Endothelial cell of umbilical vein (primary cell): ENCODE measurements around the gene CAMKMT.

Experiments
- EZH2 ChIP-seq: IDR thresholded peaks from 2 replicates; pipeline ENCODE4 v1.6.1; 2012; ENCODE audit warnings: borderline replicate concordance, low read depth, mild to moderate bottlenecking, moderate library complexity, low read length, inconsistent platforms; ENCODE audit not compliant: severe bottlenecking
- POLR2A ChIP-seq: IDR thresholded peaks from 2 replicates; pipeline ENCODE4 v1.6.1; 2012; ENCODE audit warnings: low read depth, mild to moderate bottlenecking, control low read depth, low read length
- TF ChIP-seq, protein P1 (sequence below): IDR thresholded peaks from 2 replicates; pipeline ENCODE4 v1.6.1; 2011; ENCODE audit not compliant: insufficient read depth, insufficient read length
- TF ChIP-seq, protein P2 (sequence below), 2 donors: IDR thresholded peaks; 1 replicate in 1 of 2; 2 replicates in 1 of 2; pipeline ENCODE4 v1.5.1; 2011; ENCODE audit warnings: low read length in 2 of 2, mild to moderate bottlenecking in 2 of 2, moderate library complexity in 2 of 2, control low read depth in 1 of 2, inconsistent platforms in 1 of 2, low read depth in 1 of 2; ENCODE audit not compliant: insufficient read depth in 1 of 2; ENCODE audit errors: extremely low read depth in 1 of 2

DNA sequence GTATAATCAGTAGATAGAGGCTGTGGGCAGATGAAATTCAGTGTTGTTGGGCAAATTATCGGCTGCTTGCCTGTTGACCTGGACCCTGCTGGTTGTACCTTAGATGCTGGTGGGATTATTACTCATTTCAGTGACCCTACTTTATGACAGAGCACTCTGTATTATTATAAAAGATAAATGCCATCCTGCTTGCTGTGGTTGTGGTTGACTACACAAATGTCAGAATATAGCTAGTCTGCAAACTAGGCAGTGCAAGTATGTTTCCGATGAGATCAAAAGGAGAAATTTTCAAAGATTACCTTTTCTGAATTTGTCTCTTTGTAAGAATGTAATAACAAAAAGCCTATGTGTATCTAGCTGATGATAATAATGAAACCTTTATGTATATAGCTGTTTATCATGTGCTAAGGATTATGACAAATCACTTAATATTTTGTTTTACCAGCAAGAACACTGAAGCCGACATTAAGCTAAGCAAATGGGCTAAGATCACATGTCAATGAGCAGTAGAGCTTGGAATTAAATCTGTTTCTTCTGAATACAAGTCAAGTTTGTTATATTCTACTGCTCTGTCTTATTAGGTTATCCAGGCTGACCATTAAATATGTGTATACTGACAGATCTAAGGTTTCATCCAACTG lies 219.2 kb downstream of the CAMKMT start:
- TF ChIP-seq, protein P1, sequence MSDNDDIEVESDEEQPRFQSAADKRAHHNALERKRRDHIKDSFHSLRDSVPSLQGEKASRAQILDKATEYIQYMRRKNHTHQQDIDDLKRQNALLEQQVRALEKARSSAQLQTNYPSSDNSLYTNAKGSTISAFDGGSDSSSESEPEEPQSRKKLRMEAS, result no peak
- TF ChIP-seq, protein P2, sequence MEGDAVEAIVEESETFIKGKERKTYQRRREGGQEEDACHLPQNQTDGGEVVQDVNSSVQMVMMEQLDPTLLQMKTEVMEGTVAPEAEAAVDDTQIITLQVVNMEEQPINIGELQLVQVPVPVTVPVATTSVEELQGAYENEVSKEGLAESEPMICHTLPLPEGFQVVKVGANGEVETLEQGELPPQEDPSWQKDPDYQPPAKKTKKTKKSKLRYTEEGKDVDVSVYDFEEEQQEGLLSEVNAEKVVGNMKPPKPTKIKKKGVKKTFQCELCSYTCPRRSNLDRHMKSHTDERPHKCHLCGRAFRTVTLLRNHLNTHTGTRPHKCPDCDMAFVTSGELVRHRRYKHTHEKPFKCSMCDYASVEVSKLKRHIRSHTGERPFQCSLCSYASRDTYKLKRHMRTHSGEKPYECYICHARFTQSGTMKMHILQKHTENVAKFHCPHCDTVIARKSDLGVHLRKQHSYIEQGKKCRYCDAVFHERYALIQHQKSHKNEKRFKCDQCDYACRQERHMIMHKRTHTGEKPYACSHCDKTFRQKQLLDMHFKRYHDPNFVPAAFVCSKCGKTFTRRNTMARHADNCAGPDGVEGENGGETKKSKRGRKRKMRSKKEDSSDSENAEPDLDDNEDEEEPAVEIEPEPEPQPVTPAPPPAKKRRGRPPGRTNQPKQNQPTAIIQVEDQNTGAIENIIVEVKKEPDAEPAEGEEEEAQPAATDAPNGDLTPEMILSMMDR (IDR thresholded peaks at IDR 0.05; ENCODE audit: extremely low read depth in 1 of 2, insufficient read depth in 1 of 2, low read depth in 1 of 2, low read length in 2 of 2), result no peak
- no peak for TF ChIP-seq EZH2
- TF ChIP-seq POLR2A, result no peak
